HAP-1 (cell line): Measurements from ENCODE around the gene ADPGK.

Experiments
- DNase-seq, 2 experiments: peaks; one replicate each; pipeline ENCODE4 v3.0.0-alpha.2; 2016 to 2020; ENCODE audit warnings: low spot score in 2 of 2
- H3K27me3 ChIP-seq: fragments of 250-450 bp; sonication (Bioruptor Pico); 2 replicates; pipeline ENCODE4 v1.5.1; 2020; ENCODE audit warnings: low read depth, mild to moderate bottlenecking, moderate library complexity
- H3K36me3 ChIP-seq: fragments of 250-450 bp; sonication (Bioruptor Pico); replicated peaks from 2 replicates; pipeline ENCODE4 v1.5.1; 2020; ENCODE audit warnings: mild to moderate bottlenecking
- H3K4me1 ChIP-seq: fragments of 250-450 bp; sonication (Bioruptor Pico); 2 replicates; pipeline ENCODE4 v1.5.1; 2020; ENCODE audit warnings: mild to moderate bottlenecking
- H3K4me3 ChIP-seq: fragments of 250-450 bp; sonication (Bioruptor Pico); 2 replicates; pipeline ENCODE4 v1.5.1; 2020; ENCODE audit warnings: mild to moderate bottlenecking, moderate library complexity
- H3K9me3 ChIP-seq: fragments of 250-450 bp; sonication (Bioruptor Pico); 2 replicates; pipeline ENCODE4 v1.5.1; 2020; ENCODE audit warnings: mild to moderate bottlenecking, moderate library complexity
- in situ Hi-C: fragments of 300-500 bp; cut with MboI; formaldehyde crosslinking; loops from 3 replicates; pipeline ENCODE4 v1.14.3; 2020; ENCODE audit warnings: low sequenced_read_pairs, inconsistent platforms, mixed read lengths

The ADPGK gene

GRCh38 chr15:72800833-72801481 lies 17.4 kb upstream of the ADPGK start:
- Histone ChIP-seq H3K27me3 (peaks cover 3% of the 10 kb centered on the region; the same call in 1 of the 2 replicates), H3K4me1 (peaks cover 6% of the 10 kb centered on the region), H3K4me3 (no peak overlapping the region), H3K9me3 (no peaks in the 10 kb centered on the region), H3K36me3 (no peaks in the 10 kb centered on the region)
- in situ Hi-C loops, result no loop called here
- DNase-seq, result no peak

GRCh38 chr15:72797834-72798233 lies 14.3 kb upstream of the ADPGK start:
- DNase-seq, result no peak
- no peak overlapping the region for H3K4me3 ChIP-seq
- no peaks in the 10 kb centered on the region for H3K36me3 ChIP-seq
- peaks cover 3% of the 10 kb centered on the region; the same call in 1 of the 2 replicates for H3K27me3 ChIP-seq
- no peaks in the 10 kb centered on the region for H3K9me3 ChIP-seq
- peaks cover 6% of the 10 kb centered on the region for H3K4me1 ChIP-seq
- in situ Hi-C loops, result loop anchor here (5.0 to 25.0 kb wide), 3 partner anchors 279 to 1314 kb away; no protein-coding TSS in a partner anchor

- in situ Hi-C loops, result loop anchor here (5.0 to 25.0 kb wide), 3 partner anchors 280 to 1315 kb away; no protein-coding TSS in a partner anchor
- H3K9me3 ChIP-seq, result no peaks in the 10 kb centered on the region
- H3K27me3 ChIP-seq, result no peaks in the 10 kb centered on the region; the same call in 1 of the 2 replicates
- no peaks in the 10 kb centered on the region for H3K36me3 ChIP-seq
- H3K4me3 ChIP-seq, result peak overlapping the region; percentile 42
- H3K4me1 ChIP-seq, result peaks cover 6% of the 10 kb centered on the region
- no peak for DNase-seq
Measured at GRCh38 chr15:72797338-72797689, 13.8 kb upstream of the ADPGK start.

- DNase-seq, result peak; percentile 73 to 84
- Histone ChIP-seq H3K36me3 (no peaks in the 10 kb centered on the region), H3K27me3 (no peaks in the 10 kb centered on the region; the same call in 1 of the 2 replicates), H3K4me3 (peak overlapping the region; percentile 42), H3K4me1 (peaks cover 6% of the 10 kb centered on the region), H3K9me3 (no peaks in the 10 kb centered on the region)
- in situ Hi-C loops, result loop anchor here (5.0 to 25.0 kb wide), 3 partner anchors 281 to 1316 kb away; no protein-coding TSS in a partner anchor
Measured at GRCh38 chr15:72796515-72797337, 13.2 kb upstream of the ADPGK start.

GRCh38 chr15:72796210-72796514 lies 12.6 kb upstream of the ADPGK start:
- H3K4me3 ChIP-seq, result no peak overlapping the region; the same call in 1 of the 2 replicates
- in situ Hi-C loops, result loop anchor here (5.0 to 25.0 kb wide), 3 partner anchors 281 to 1316 kb away; no protein-coding TSS in a partner anchor

GRCh38 chr15:72793766-72794660 lies 10.5 kb upstream of the ADPGK start:
- Histone ChIP-seq H3K4me3 (no peak overlapping the region), H3K36me3 (no peaks in the 10 kb centered on the region), H3K4me1 (peaks cover 6% of the 10 kb centered on the region), H3K27me3 (peaks cover 19% of the 10 kb centered on the region), H3K9me3 (no peaks in the 10 kb centered on the region)
- no peak for DNase-seq
- in situ Hi-C loops, result loop anchor here (10.0 to 25.0 kb wide), 2 partner anchors 461 to 1318 kb away; no protein-coding TSS in a partner anchor

More at GRCh38 chr15:72796210-72796514, 12.6 kb upstream of the ADPGK start:
- Histone ChIP-seq H3K36me3 (no peaks in the 10 kb centered on the region), H3K4me1 (peaks cover 6% of the 10 kb centered on the region), H3K27me3 (no peaks in the 10 kb centered on the region; the same call in 1 of the 2 replicates), H3K9me3 (no peaks in the 10 kb centered on the region)
- DNase-seq, result peak in 1 of 2 experiments; percentile 38

- H3K4me3 ChIP-seq, result no peak overlapping the region
- H3K4me1 ChIP-seq, result peaks cover 6% of the 10 kb centered on the region
- H3K9me3 ChIP-seq, result no peaks in the 10 kb centered on the region
- in situ Hi-C loops, result loop anchor here (10.0 to 25.0 kb wide), 2 partner anchors 462 to 1320 kb away; no protein-coding TSS in a partner anchor
- no peaks in the 10 kb centered on the region for H3K36me3 ChIP-seq
- DNase-seq, result no peak
- H3K27me3 ChIP-seq, result peaks cover 22% of the 10 kb centered on the region
Measured at GRCh38 chr15:72792431-72792830, 8.9 kb upstream of the ADPGK start.

- H3K4me3 ChIP-seq, result no peak overlapping the region
- DNase-seq, result no peak
- in situ Hi-C loops, result loop anchor here (10.0 to 25.0 kb wide), 2 partner anchors 464 to 1322 kb away; no protein-coding TSS in a partner anchor
Measured at GRCh38 chr15:72790302-72790910, 6.8 kb upstream of the ADPGK start.

GRCh38 chr15:72787526-72787925 lies 4.0 kb upstream of the ADPGK start:
- Histone ChIP-seq H3K36me3 (peaks cover 4% of the 10 kb centered on the region), H3K4me3 (no peak overlapping the region), H3K4me1 (peaks cover 3% of the 10 kb centered on the region; the same call in 1 of the 2 replicates), H3K27me3 (peaks cover 22% of the 10 kb centered on the region), H3K9me3 (no peaks in the 10 kb centered on the region)
- no peak for DNase-seq
- in situ Hi-C loops, result loop anchor here (25.0 kb wide), 1 partner anchor 1325 kb away; no protein-coding TSS in a partner anchor

More at GRCh38 chr15:72790302-72790910, 6.8 kb upstream of the ADPGK start:
- Histone ChIP-seq H3K36me3 (no peaks in the 10 kb centered on the region), H3K4me1 (no peaks in the 10 kb centered on the region), H3K9me3 (no peaks in the 10 kb centered on the region), H3K27me3 (peaks cover 22% of the 10 kb centered on the region)

GRCh38 chr15:72786676-72787345 lies 3.3 kb upstream of the ADPGK start:
- in situ Hi-C loops, result loop anchor here (25.0 kb wide), 1 partner anchor 1325 kb away; no protein-coding TSS in a partner anchor
- Histone ChIP-seq H3K27me3 (peaks cover 22% of the 10 kb centered on the region), H3K9me3 (no peaks in the 10 kb centered on the region), H3K36me3 (peaks cover 4% of the 10 kb centered on the region), H3K4me1 (peaks cover 6% of the 10 kb centered on the region), H3K4me3 (no peak overlapping the region)
- no peak for DNase-seq

GRCh38 chr15:72786242-72786641 lies 2.7 kb upstream of the ADPGK start:
- DNase-seq, result no peak
- H3K36me3 ChIP-seq, result peaks cover 7% of the 10 kb centered on the region
- H3K4me1 ChIP-seq, result peaks cover 12% of the 10 kb centered on the region
- no peak overlapping the region for H3K4me3 ChIP-seq
- in situ Hi-C loops, result loop anchor here (25.0 kb wide), 1 partner anchor 1326 kb away; no protein-coding TSS in a partner anchor
- no peaks in the 10 kb centered on the region for H3K9me3 ChIP-seq
- H3K27me3 ChIP-seq, result peaks cover 22% of the 10 kb centered on the region

GRCh38 chr15:72785841-72786240 lies 2.3 kb upstream of the ADPGK start:
- Histone ChIP-seq H3K9me3 (no peaks in the 10 kb centered on the region), H3K4me3 (no peak overlapping the region), H3K4me1 (peaks cover 16% of the 10 kb centered on the region), H3K36me3 (peaks cover 11% of the 10 kb centered on the region), H3K27me3 (peaks cover 21% of the 10 kb centered on the region)
- in situ Hi-C loops, result loop anchor here (25.0 kb wide), 1 partner anchor 1326 kb away; no protein-coding TSS in a partner anchor
- no peak for DNase-seq
